ENCODE data around the gene TNNC1.

TNNC1 gene

GRCh38 chr3:52402101-52402521 lies 51.7 kb downstream of the TNNC1 start:
- no peaks in the 10 kb centered on the region for H3K27me3 ChIP-seq (ENCODE audit: insufficient read depth, poor library complexity, severe bottlenecking)
- peaks cover 15% of the 10 kb centered on the region for H3K4me1 ChIP-seq (ENCODE audit: insufficient read depth, poor library complexity, severe bottlenecking)
- TF ChIP-seq CTCF (IDR thresholded peaks at IDR 0.05; ENCODE audit: poor library complexity, severe bottlenecking), result no peak
- peaks cover 59% of the 10 kb centered on the region for H3K36me3 ChIP-seq (ENCODE audit: low read depth)
- ATAC-seq (ENCODE audit: low read depth) (no peak), DNase-seq (ENCODE audit: low spot score) (peak; percentile 62)
- no peak overlapping the region for H3K4me3 ChIP-seq (ENCODE audit: severe bottlenecking)
- H3K9me3 ChIP-seq (ENCODE audit: severe bottlenecking), result no peaks in the 10 kb centered on the region
- no peak overlapping the region for H3K27ac ChIP-seq (ENCODE audit: poor library complexity, severe bottlenecking)

- Histone ChIP-seq H3K4me3 (ENCODE audit: severe bottlenecking) (no peak overlapping the region), H3K36me3 (ENCODE audit: low read depth) (peaks cover 53% of the 10 kb centered on the region), H3K9me3 (ENCODE audit: severe bottlenecking) (no peaks in the 10 kb centered on the region), H3K27ac (ENCODE audit: poor library complexity, severe bottlenecking) (no peak overlapping the region), H3K27me3 (ENCODE audit: insufficient read depth, poor library complexity, severe bottlenecking) (no peaks in the 10 kb centered on the region), H3K4me1 (ENCODE audit: insufficient read depth, poor library complexity, severe bottlenecking) (peaks cover 9% of the 10 kb centered on the region)
- peak; percentile 21 for DNase-seq (ENCODE audit: low spot score)
- no peak for ATAC-seq (ENCODE audit: low read depth)
- no peak for TF ChIP-seq CTCF (IDR thresholded peaks at IDR 0.05; ENCODE audit: poor library complexity, severe bottlenecking)
Observed at GRCh38 chr3:52401551-52401950, 52.3 kb downstream of the TNNC1 start.
